ENCODE data around the gene CAPN2.

CAPN2 gene

GRCh38 chr1:223771814-223772770 lies 59.8 kb downstream of the CAPN2 start:
- Histone ChIP-seq H3K4me3 (ENCODE audit: low read length in 2 of 2) (no peak overlapping the region), H3K27me3 (ENCODE audit: control insufficient read depth in 2 of 2, insufficient read depth in 2 of 2, low read length in 2 of 2) (no peaks in the 10 kb centered on the region), H3K9ac (ENCODE audit: low read depth in 1 of 2, low read length in 2 of 2) (peak overlapping the region in 1 of 2 donors; percentile 15), H3K9me3 (ENCODE audit: control insufficient read depth in 2 of 2, low read length in 2 of 2) (no peaks in the 10 kb centered on the region), H3K36me3 (ENCODE audit: control insufficient read depth in 2 of 2, insufficient read depth in 2 of 2, low read length in 2 of 2) (peaks cover 63 to 72% of the 10 kb centered on the region in 2 donors), H3K4me1 (ENCODE audit: control insufficient read depth in 2 of 2, insufficient read depth in 2 of 2, low read length in 2 of 2) (peaks cover 4 to 9% of the 10 kb centered on the region in 2 donors), H3K27ac (ENCODE audit: low read depth in 2 of 2, low read length in 2 of 2) (peak overlapping the region; percentile 9 to 61)

GRCh38 chr1:223772771-223773160 lies 60.4 kb downstream of the CAPN2 start:
- H3K36me3 ChIP-seq (ENCODE audit: control insufficient read depth in 2 of 2, insufficient read depth in 2 of 2, low read length in 2 of 2), result peaks cover 66 to 77% of the 10 kb centered on the region in 2 donors
- no peak overlapping the region for H3K9ac ChIP-seq (ENCODE audit: low read depth in 1 of 2, low read length in 2 of 2)
- H3K27ac ChIP-seq (ENCODE audit: low read depth in 2 of 2, low read length in 2 of 2), result no peak overlapping the region
- no peaks in the 10 kb centered on the region for H3K27me3 ChIP-seq (ENCODE audit: control insufficient read depth in 2 of 2, insufficient read depth in 2 of 2, low read length in 2 of 2)
- no peaks in the 10 kb centered on the region for H3K9me3 ChIP-seq (ENCODE audit: control insufficient read depth in 2 of 2, low read length in 2 of 2)
- peaks cover 4 to 9% of the 10 kb centered on the region in 2 donors for H3K4me1 ChIP-seq (ENCODE audit: control insufficient read depth in 2 of 2, insufficient read depth in 2 of 2, low read length in 2 of 2)
- H3K4me3 ChIP-seq (ENCODE audit: low read length in 2 of 2), result no peak overlapping the region

GRCh38 chr1:223774134-223774814 lies 61.9 kb downstream of the CAPN2 start:
- no peaks in the 10 kb centered on the region for H3K27me3 ChIP-seq (ENCODE audit: control insufficient read depth in 2 of 2, insufficient read depth in 2 of 2, low read length in 2 of 2)
- no peaks in the 10 kb centered on the region for H3K9me3 ChIP-seq (ENCODE audit: control insufficient read depth in 2 of 2, low read length in 2 of 2)
- H3K27ac ChIP-seq (ENCODE audit: low read depth in 2 of 2, low read length in 2 of 2), result no peak overlapping the region
- H3K4me1 ChIP-seq (ENCODE audit: control insufficient read depth in 2 of 2, insufficient read depth in 2 of 2, low read length in 2 of 2), result peaks cover 4 to 9% of the 10 kb centered on the region in 2 donors
- H3K36me3 ChIP-seq (ENCODE audit: control insufficient read depth in 2 of 2, insufficient read depth in 2 of 2, low read length in 2 of 2), result peaks cover 69 to 84% of the 10 kb centered on the region in 2 donors
- H3K4me3 ChIP-seq (ENCODE audit: low read length in 2 of 2), result no peak overlapping the region
- H3K9ac ChIP-seq (ENCODE audit: low read depth in 1 of 2, low read length in 2 of 2), result no peak overlapping the region

GRCh38 chr1:223775054-223775453 lies 62.7 kb downstream of the CAPN2 start:
- Histone ChIP-seq H3K9ac (ENCODE audit: low read depth in 1 of 2, low read length in 2 of 2) (no peak overlapping the region), H3K9me3 (ENCODE audit: control insufficient read depth in 2 of 2, low read length in 2 of 2) (no peaks in the 10 kb centered on the region), H3K27me3 (ENCODE audit: control insufficient read depth in 2 of 2, insufficient read depth in 2 of 2, low read length in 2 of 2) (no peaks in the 10 kb centered on the region), H3K27ac (ENCODE audit: low read depth in 2 of 2, low read length in 2 of 2) (no peak overlapping the region), H3K4me3 (ENCODE audit: low read length in 2 of 2) (no peak overlapping the region), H3K36me3 (ENCODE audit: control insufficient read depth in 2 of 2, insufficient read depth in 2 of 2, low read length in 2 of 2) (peaks cover 65 to 78% of the 10 kb centered on the region in 2 donors), H3K4me1 (ENCODE audit: control insufficient read depth in 2 of 2, insufficient read depth in 2 of 2, low read length in 2 of 2) (peaks cover 4 to 9% of the 10 kb centered on the region in 2 donors)

- Histone ChIP-seq H3K9me3 (ENCODE audit: control insufficient read depth in 2 of 2, low read length in 2 of 2) (no peaks in the 10 kb centered on the region), H3K4me1 (ENCODE audit: control insufficient read depth in 2 of 2, insufficient read depth in 2 of 2, low read length in 2 of 2) (peaks cover 4 to 9% of the 10 kb centered on the region in 2 donors), H3K36me3 (ENCODE audit: control insufficient read depth in 2 of 2, insufficient read depth in 2 of 2, low read length in 2 of 2) (peaks cover 65 to 77% of the 10 kb centered on the region in 2 donors), H3K27ac (ENCODE audit: low read depth in 2 of 2, low read length in 2 of 2) (no peak overlapping the region), H3K4me3 (ENCODE audit: low read length in 2 of 2) (no peak overlapping the region), H3K27me3 (ENCODE audit: control insufficient read depth in 2 of 2, insufficient read depth in 2 of 2, low read length in 2 of 2) (no peaks in the 10 kb centered on the region), H3K9ac (ENCODE audit: low read depth in 1 of 2, low read length in 2 of 2) (no peak overlapping the region)
These were observed 63.4 kb downstream of the CAPN2 start for GRCh38 chr1:223775711-223776074.

GRCh38 chr1:223776075-223776814 lies 63.9 kb downstream of the CAPN2 start:
- H3K36me3 ChIP-seq (ENCODE audit: control insufficient read depth in 2 of 2, insufficient read depth in 2 of 2, low read length in 2 of 2), result peaks cover 64 to 75% of the 10 kb centered on the region in 2 donors
- no peak overlapping the region for H3K4me3 ChIP-seq (ENCODE audit: low read length in 2 of 2)
- peak overlapping the region in 1 of 2 donors; percentile 3 for H3K27ac ChIP-seq (ENCODE audit: low read depth in 2 of 2, low read length in 2 of 2)
- no peaks in the 10 kb centered on the region for H3K27me3 ChIP-seq (ENCODE audit: control insufficient read depth in 2 of 2, insufficient read depth in 2 of 2, low read length in 2 of 2)
- peaks cover 4 to 9% of the 10 kb centered on the region in 2 donors for H3K4me1 ChIP-seq (ENCODE audit: control insufficient read depth in 2 of 2, insufficient read depth in 2 of 2, low read length in 2 of 2)
- no peaks in the 10 kb centered on the region for H3K9me3 ChIP-seq (ENCODE audit: control insufficient read depth in 2 of 2, low read length in 2 of 2)
- H3K9ac ChIP-seq (ENCODE audit: low read depth in 1 of 2, low read length in 2 of 2), result no peak overlapping the region

GRCh38 chr1:223776826-223777454 lies 64.6 kb downstream of the CAPN2 start:
- Histone ChIP-seq H3K27me3 (ENCODE audit: control insufficient read depth in 2 of 2, insufficient read depth in 2 of 2, low read length in 2 of 2) (no peaks in the 10 kb centered on the region), H3K27ac (ENCODE audit: low read depth in 2 of 2, low read length in 2 of 2) (no peak overlapping the region), H3K9ac (ENCODE audit: low read depth in 1 of 2, low read length in 2 of 2) (no peak overlapping the region), H3K4me3 (ENCODE audit: low read length in 2 of 2) (no peak overlapping the region), H3K9me3 (ENCODE audit: control insufficient read depth in 2 of 2, low read length in 2 of 2) (no peaks in the 10 kb centered on the region), H3K36me3 (ENCODE audit: control insufficient read depth in 2 of 2, insufficient read depth in 2 of 2, low read length in 2 of 2) (peaks cover 57 to 68% of the 10 kb centered on the region in 2 donors), H3K4me1 (ENCODE audit: control insufficient read depth in 2 of 2, insufficient read depth in 2 of 2, low read length in 2 of 2) (peaks cover 2% of the 10 kb centered on the region in 2 donors)

- H3K27ac ChIP-seq (ENCODE audit: low read depth in 2 of 2, low read length in 2 of 2), result no peak overlapping the region
- no peak overlapping the region for H3K4me3 ChIP-seq (ENCODE audit: low read length in 2 of 2)
- H3K9ac ChIP-seq (ENCODE audit: low read depth in 1 of 2, low read length in 2 of 2), result no peak overlapping the region
- H3K9me3 ChIP-seq (ENCODE audit: control insufficient read depth in 2 of 2, low read length in 2 of 2), result no peaks in the 10 kb centered on the region
- no peaks in the 10 kb centered on the region for H3K4me1 ChIP-seq (ENCODE audit: control insufficient read depth in 2 of 2, insufficient read depth in 2 of 2, low read length in 2 of 2)
- peaks cover 41 to 52% of the 10 kb centered on the region in 2 donors for H3K36me3 ChIP-seq (ENCODE audit: control insufficient read depth in 2 of 2, insufficient read depth in 2 of 2, low read length in 2 of 2)
- no peaks in the 10 kb centered on the region for H3K27me3 ChIP-seq (ENCODE audit: control insufficient read depth in 2 of 2, insufficient read depth in 2 of 2, low read length in 2 of 2)
These were observed 68.0 kb downstream of the CAPN2 start for GRCh38 chr1:223780318-223780717.

- no peak overlapping the region for H3K27ac ChIP-seq (ENCODE audit: low read depth in 2 of 2, low read length in 2 of 2)
- H3K9me3 ChIP-seq (ENCODE audit: control insufficient read depth in 2 of 2, low read length in 2 of 2), result no peaks in the 10 kb centered on the region
- no peaks in the 10 kb centered on the region for H3K27me3 ChIP-seq (ENCODE audit: control insufficient read depth in 2 of 2, insufficient read depth in 2 of 2, low read length in 2 of 2)
- H3K4me3 ChIP-seq (ENCODE audit: low read length in 2 of 2), result no peak overlapping the region
- H3K4me1 ChIP-seq (ENCODE audit: control insufficient read depth in 2 of 2, insufficient read depth in 2 of 2, low read length in 2 of 2), result no peaks in the 10 kb centered on the region
- peaks cover 41 to 50% of the 10 kb centered on the region in 2 donors for H3K36me3 ChIP-seq (ENCODE audit: control insufficient read depth in 2 of 2, insufficient read depth in 2 of 2, low read length in 2 of 2)
- H3K9ac ChIP-seq (ENCODE audit: low read depth in 1 of 2, low read length in 2 of 2), result no peak overlapping the region
These were observed 68.6 kb downstream of the CAPN2 start for GRCh38 chr1:223780949-223781348.

Data from mucosa of rectum (tissue), 2 donors.